Right lung (tissue), 5 donors: ENCODE data around the gene SNAI1. TPM values are rescaled to one million over a fixed set of nuclear protein-coding genes. Genes with fewer than 3 reads are reported as not detected.
"Not testable (repeated sequence)": the region's sequence is repeated elsewhere in the genome, so short reads cannot be mapped to it uniquely, and the experiment has no call there.

Source experiments
- DNase-seq, 2 donors: peaks; one replicate each; pipeline ENCODE4 v3.0.0-alpha.2; 2013
- polyA plus RNA-seq, 5 donors: library from polyadenylated mRNA; unstranded; fragments of 120-200 nt; gene quantifications; one replicate each; pipeline versions ENCODE4 v1.2.1 to v1.2.3, GENCODE V29; 2013; ENCODE audit warnings: inconsistent platforms in 1 of 5, low replicate concordance in 1 of 5; ENCODE audit not compliant: insufficient read length in 5 of 5, insufficient read depth in 1 of 5

Gene SNAI1
- polyA plus RNA-seq, 5 donors = 7.7 to 11.8 (median 8.7) TPM

GRCh38 chr20:49957089-49957938 is 25.5 kb upstream of the SNAI1 start:
- DNase-seq = not testable (repeated sequence)

GRCh38 chr20:49961413-49961812 is 21.4 kb upstream of the SNAI1 start:
- DNase-seq = no peak

- DNase-seq = no peak
Observed at GRCh38 chr20:49964964-49965780, 17.6 kb upstream of the SNAI1 start.

- DNase-seq = no peak
Observed at GRCh38 chr20:49965781-49966305, 16.9 kb upstream of the SNAI1 start.

GRCh38 chr20:49966861-49967260 is 15.9 kb upstream of the SNAI1 start:
- DNase-seq = no peak

GRCh38 chr20:49969234-49969633 is 13.5 kb upstream of the SNAI1 start:
- no peak for DNase-seq

GRCh38 chr20:49969946-49970345 is 12.8 kb upstream of the SNAI1 start:
- no peak for DNase-seq

- no peak for DNase-seq
Observed at GRCh38 chr20:49970498-49970897, 12.3 kb upstream of the SNAI1 start.

- no peak for DNase-seq
Observed at GRCh38 chr20:49973981-49974380, 8.8 kb upstream of the SNAI1 start.

- DNase-seq = no peak
Observed at GRCh38 chr20:49976542-49976941, 6.2 kb upstream of the SNAI1 start.

- DNase-seq = not testable (repeated sequence)
Observed at GRCh38 chr20:49977740-49978139, 5.0 kb upstream of the SNAI1 start.

GRCh38 chr20:49978685-49979029 is 4.1 kb upstream of the SNAI1 start:
- DNase-seq = no peak

- DNase-seq = peak; percentile 61 to 62
Observed at GRCh38 chr20:49979030-49979832, 3.5 kb upstream of the SNAI1 start.

GRCh38 chr20:49980140-49981008 is 2.4 kb upstream of the SNAI1 start:
- DNase-seq = no peak

- DNase-seq = no peak
Observed at GRCh38 chr20:49981218-49982071, 1.3 kb upstream of the SNAI1 start.

GRCh38 chr20:49982072-49982345 is 771 bp upstream of the SNAI1 start:
- DNase-seq = no peak

GRCh38 chr20:49983123-49983847 is 505 bp downstream of the SNAI1 start:
- no peak for DNase-seq

GRCh38 chr20:49983848-49984408 is 1.1 kb downstream of the SNAI1 start:
- no peak for DNase-seq
